ENCODE measurements around the gene TUBA4A.

Gene TUBA4A

DNA sequence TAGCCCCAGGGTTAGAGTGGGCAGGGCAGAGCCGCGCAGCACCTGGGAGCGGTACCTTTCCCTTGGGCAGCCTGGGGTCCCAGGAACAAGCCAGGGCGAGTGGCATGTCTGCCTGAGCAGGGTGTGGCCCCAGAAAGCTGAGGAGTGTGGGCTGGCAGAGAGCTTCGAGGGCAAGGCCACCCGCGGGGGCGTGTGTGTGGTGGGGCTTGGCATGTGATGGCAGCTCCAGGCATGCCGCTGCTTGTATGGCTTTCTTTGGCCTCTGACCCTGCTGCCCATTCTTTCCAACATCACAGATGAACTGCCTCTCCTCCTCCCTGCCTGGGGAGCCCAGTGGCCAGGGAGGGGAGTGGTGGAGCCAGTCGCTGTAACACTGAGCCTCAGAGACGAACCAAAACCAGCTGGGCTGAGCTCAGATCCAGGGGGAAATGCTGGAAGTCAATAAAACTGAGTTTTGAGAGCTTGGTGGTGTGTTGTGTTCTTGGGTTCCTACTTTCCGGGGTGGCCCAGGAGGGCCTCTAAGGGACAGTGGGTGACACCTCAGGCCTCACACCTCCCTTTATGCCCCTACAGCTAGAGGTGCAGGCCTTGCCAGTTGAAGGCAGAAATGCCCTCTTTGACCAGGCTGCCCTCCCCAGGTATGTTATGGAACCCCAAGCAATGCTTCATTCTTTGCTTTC, 32.9 kb upstream of the TUBA4A start:
- DNase-seq, result no peak

DNA sequence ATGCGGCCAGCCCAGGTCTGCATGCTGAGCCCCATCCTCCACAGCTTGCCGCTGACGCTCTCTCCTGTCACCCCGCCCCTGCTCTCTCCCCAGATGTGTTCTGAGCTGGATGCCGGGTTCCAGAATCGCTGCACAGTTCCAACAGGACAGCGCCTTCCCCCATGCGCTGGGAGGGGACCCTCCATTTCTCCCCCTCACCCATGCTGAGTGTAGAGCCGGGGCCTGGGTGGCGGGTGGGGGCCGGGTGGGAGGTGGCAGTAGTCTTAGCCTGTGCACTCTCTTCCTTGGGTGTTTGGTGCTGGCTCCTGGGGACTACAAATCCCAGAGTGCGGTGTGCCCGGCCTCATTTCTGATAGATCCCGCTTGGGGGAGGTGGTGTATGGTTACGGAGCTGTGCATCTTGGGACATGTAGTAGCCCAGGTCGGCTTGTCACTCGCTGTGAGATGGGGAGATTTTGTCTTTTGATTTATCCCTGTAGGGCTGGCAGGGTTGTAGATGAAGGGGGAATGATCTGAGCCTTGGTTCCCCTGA, 32.2 kb upstream of the TUBA4A start:
- no peak for DNase-seq

- DNase-seq, result no peak
These were observed 31.6 kb upstream of the TUBA4A start for GRCh38 chr2:219285373-219285735.

GRCh38 chr2:219284501-219285372, 31.0 kb upstream of the TUBA4A start:
- DNase-seq, result no peak

GRCh38 chr2:219282943-219283581, 29.3 kb upstream of the TUBA4A start:
- DNase-seq, result no peak

DNA sequence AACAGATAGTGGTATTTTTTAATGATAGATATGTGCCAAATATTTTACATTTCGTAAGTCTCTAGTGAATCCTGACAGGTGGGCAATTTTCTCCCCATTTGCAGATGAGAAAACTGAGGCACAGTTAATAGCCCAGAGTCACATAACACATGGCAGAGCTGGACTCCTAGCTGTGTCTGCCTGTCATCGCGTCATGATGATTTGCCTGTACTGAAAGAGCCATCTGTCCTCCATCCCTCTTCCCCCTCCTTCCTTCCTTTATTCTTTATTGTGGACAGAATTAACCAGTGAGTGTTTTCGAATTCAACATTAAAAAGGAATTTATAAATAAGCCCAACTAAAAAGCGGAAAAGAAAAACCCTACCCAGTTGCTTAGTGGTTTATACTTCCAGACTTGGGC, 28.7 kb upstream of the TUBA4A start:
- no peak for DNase-seq

DNA sequence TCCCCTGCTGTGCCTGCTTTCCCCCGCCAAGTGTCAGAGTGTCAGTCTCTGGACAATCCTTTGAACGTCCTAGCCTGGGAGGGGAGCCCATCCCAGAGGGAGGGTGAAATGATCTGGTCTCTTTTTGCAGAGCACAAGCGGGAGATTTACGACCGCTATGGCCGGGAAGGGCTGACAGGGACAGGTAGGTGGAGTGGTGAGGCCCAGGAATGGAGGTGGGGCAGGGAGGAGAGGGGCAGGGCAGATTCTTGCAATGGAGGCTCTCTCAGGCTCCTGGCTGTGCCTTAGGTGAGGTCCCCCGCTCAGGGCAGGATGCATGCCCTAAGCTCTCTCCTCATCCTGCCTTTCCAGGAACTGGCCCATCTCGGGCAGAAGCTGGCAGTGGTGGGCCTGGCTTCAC, 27.9 kb upstream of the TUBA4A start:
- no peak for DNase-seq

GRCh38 chr2:219280651-219281050, 26.9 kb upstream of the TUBA4A start:
- no peak for DNase-seq

- no peak for DNase-seq
These were observed 26.3 kb upstream of the TUBA4A start for GRCh38 chr2:219279916-219280516.

DNA sequence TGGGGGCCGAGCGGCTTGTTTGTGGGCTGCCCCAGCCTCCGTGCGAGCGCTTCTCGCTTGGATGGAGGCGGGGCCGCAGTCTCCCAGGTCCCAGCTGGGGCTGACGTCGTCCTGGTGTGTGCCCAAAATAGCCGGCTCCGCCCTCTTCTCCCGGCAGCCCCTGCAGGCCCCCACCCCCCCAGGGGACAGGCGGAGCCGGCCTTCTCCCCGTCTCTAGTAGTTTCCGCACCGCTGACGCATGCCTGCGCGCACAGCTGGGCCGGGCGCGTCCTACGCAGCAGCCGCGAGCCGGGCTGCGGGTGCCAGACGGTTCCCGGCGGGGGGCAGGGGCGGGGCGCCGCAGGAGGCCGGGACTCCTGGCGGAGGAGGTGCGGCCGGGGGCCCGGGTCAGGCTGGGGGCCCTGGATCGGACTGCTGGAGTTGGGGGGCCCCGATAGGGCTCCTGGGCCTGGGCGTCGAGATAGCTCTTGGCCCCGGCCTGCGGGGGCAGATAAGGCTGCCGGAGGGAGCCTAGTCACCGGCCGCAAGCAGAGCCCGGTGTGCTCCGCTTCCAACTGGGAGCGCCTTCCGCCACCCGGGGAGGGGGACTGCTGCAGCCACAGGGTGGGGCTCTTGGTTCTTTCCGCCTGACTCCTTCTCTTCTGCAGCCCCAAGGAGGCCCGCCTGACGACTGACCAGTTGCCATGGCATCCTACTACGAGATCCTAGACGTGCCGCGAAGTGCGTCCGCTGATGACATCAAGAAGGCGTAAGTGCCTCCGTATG, 25.6 kb upstream of the TUBA4A start, which contains the start of gene DNAJB2:
Gene DNAJB2 (plus strand): TSS at position 216 of the 765 bp plus-strand sequence. CDS start 468 bp downstream, at position 684.
- peak; percentile 96 for DNase-seq

DNA sequence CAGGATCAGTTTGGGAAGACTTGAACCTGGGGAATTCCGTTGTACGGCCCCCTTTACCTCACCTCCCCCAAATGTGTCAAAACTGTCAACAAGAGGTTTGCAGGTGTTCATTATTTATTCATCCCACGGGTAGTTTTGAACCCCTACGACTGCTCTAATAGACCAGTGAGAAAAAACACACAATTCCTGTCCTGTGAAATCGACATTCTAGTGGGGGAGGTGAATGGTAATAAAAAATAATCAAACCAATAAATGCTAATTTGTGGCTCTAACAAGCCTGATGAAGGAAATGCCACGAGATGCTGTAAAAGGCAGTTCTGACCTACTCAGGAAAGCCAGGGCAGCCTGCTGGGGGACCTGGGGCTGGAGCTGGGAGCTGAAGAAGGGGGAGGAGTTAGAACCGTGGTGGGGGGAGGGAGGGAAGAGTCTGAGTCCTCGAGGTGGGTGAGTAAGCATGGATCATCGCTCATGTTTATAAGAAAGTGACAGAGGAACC, 25.0 kb upstream of the TUBA4A start:
- no peak for DNase-seq

DNA sequence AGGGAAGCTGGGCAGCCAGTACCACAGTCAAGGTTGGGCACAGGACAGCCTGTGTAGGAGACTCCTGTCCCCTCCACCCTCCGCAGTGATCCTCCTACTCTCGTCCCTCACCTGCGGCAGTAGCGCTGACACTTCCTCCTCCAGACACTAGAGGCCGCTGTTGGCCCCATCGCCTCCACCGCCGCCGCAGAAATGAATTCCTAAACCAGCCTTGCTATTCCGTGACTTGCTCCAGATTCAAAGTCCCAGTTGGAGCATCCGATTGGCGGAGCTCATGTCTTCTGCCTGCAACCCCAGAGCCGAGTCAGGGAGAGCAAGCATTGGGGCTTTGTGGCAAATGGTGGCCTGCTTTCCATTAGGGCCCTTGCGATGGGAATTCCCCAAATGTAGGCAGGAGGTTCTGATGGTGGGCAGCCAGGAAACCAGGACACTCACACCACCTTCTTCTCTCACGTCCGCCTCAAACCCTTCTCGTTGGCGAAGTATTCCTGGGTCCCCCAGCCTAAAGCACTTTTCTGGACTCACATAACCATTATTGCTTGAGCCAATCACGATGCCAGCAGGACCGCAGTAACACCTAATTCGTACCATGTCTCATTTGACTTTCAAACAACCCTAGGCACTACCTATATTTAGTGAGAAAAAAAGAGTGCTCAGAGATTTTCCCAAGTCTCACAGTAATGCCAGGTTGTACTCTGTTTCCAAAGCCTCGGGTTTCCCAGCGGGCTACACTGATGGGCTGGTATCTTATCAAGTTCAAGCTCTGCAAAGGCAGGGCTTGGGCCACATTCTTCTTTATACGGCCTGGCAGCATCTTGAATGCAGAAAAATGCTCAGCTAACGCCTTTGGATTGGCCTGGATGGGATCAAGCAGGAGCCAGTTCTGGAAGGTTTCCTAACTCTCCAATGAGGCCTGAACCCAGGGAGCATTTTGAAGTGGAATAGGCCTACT, 24.3 kb upstream of the TUBA4A start:
- peak; percentile 86 for DNase-seq

- DNase-seq, result no peak
These were observed 20.7 kb upstream of the TUBA4A start for GRCh38 chr2:219274361-219274921.

GRCh38 chr2:219273937-219274336, 20.2 kb upstream of the TUBA4A start:
- DNase-seq, result no peak

DNA sequence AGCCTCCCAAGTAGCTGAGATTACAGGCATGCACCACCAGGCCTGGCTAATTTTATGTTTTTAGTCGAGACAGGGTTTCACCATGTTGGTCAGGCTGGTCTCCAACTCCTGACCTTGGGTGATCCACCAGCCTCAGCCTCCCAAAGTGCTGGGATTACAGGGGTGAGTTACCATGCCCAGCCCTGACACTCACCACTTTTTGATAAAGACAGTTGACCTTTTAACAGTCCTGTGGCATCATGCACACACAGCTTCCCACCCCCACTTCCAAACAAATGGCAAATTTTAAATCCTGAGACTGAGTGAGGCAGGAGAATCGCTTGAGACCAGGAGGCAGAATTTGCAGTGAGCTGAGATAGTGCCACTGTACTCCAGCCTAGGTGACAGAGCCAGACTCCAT, 19.3 kb upstream of the TUBA4A start:
- no peak for DNase-seq

DNA sequence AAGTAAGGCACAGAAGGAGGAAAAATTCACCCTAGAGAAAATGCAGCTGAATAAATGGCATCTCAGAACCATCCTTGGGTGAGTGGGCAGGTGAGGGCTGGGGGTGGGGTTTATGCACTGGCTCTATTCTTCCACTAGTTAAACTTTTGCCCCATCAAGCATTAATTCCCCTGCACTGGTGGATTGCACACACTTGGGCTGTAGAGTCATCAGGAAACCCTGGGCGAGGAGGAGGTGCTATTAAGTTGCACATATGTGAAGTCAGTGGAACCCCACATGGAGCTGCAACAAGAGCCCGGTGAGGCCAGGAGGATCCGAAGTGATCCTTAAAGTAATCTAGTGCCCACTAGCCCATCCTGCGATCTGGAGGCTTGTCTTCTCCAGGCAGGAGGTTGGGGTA, 18.6 kb upstream of the TUBA4A start:
- DNase-seq, result no peak

DNA sequence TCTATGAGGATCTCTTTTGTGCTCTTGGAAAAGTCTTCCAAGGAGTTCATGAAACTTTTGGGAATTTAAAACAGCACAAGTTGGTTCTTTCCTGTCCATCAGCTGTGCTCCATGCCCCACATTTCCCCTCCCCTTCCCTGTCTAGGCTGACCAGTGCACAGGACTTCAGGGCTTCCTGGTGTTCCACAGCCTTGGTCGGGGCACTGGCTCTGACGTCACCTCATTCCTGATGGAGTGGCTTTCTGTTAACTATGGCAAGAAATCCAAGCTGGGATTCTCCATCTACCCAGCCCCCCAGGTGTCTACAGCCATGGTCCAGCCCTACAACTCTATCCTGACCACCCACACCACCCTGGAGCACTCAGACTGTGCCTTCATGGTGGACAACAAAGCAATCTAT, 17.3 kb upstream of the TUBA4A start:
- DNase-seq, result no peak

- DNase-seq, result no peak
These were observed 16.3 kb upstream of the TUBA4A start for GRCh38 chr2:219270055-219270372.

GRCh38 chr2:219269362-219270054, 15.8 kb upstream of the TUBA4A start:
- DNase-seq, result no peak

DNA sequence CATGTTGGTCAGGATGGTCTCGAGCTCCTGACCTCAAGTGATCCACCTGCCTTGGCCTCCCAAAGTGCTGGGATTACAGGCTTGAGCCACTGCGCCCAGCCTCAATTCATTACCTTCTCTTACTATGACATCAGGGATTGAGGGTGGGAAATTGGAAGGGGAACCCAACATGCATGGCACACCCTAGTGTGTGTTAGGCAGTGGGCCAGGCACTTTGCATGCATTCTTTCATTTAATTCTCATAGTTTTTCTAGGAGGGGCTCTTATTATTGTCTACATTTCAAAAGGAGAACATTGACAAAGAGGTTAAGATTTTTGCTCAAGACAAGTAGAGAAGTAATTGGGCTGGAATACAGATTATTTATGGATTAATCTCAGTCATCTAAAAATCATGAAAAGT, 14.6 kb upstream of the TUBA4A start:
- DNase-seq, result no peak
